ENCODE results near the gene CST3.

CST3 gene

GRCh38 chr20:23627501-23627900 lies 10.3 kb downstream of the CST3 start:
- TF ChIP-seq USF1 (IDR thresholded peaks at IDR 0.05) (no peak), EGR1 (IDR thresholded peaks at IDR 0.05) (no peak), NFIC (IDR thresholded peaks at IDR 0.05) (no peak), CREB1 (IDR thresholded peaks at IDR 0.05; ENCODE audit: low read depth) (no peak), CEBPB (IDR thresholded peaks at IDR 0.05) (no peak), TCF12 (IDR thresholded peaks at IDR 0.05; ENCODE audit: low read depth) (no peak), ZBTB7A (IDR thresholded peaks at IDR 0.05; ENCODE audit: low read depth) (no peak), YY1 (IDR thresholded peaks at IDR 0.05; ENCODE audit: low read depth) (no peak), FOXM1 (IDR thresholded peaks at IDR 0.05; ENCODE audit: borderline replicate concordance, low read depth) (no peak), MAX (IDR thresholded peaks at IDR 0.05) (no peak), TEAD4 (IDR thresholded peaks at IDR 0.05) (no peak), RAD21 (IDR thresholded peaks at IDR 0.05; ENCODE audit: low read depth) (no peak), TAF1 (IDR thresholded peaks at IDR 0.05; ENCODE audit: low read depth) (no peak), EP300 (IDR thresholded peaks at IDR 0.05; ENCODE audit: borderline replicate concordance) (no peak)
- TF ChIP-seq, protein P1, sequence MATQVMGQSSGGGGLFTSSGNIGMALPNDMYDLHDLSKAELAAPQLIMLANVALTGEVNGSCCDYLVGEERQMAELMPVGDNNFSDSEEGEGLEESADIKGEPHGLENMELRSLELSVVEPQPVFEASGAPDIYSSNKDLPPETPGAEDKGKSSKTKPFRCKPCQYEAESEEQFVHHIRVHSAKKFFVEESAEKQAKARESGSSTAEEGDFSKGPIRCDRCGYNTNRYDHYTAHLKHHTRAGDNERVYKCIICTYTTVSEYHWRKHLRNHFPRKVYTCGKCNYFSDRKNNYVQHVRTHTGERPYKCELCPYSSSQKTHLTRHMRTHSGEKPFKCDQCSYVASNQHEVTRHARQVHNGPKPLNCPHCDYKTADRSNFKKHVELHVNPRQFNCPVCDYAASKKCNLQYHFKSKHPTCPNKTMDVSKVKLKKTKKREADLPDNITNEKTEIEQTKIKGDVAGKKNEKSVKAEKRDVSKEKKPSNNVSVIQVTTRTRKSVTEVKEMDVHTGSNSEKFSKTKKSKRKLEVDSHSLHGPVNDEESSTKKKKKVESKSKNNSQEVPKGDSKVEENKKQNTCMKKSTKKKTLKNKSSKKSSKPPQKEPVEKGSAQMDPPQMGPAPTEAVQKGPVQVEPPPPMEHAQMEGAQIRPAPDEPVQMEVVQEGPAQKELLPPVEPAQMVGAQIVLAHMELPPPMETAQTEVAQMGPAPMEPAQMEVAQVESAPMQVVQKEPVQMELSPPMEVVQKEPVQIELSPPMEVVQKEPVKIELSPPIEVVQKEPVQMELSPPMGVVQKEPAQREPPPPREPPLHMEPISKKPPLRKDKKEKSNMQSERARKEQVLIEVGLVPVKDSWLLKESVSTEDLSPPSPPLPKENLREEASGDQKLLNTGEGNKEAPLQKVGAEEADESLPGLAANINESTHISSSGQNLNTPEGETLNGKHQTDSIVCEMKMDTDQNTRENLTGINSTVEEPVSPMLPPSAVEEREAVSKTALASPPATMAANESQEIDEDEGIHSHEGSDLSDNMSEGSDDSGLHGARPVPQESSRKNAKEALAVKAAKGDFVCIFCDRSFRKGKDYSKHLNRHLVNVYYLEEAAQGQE (IDR thresholded peaks at IDR 0.05; ENCODE audit: low read depth), result no peak

GRCh38 chr20:23626040-23626620 lies 11.6 kb downstream of the CST3 start:
- TF ChIP-seq CEBPB (IDR thresholded peaks at IDR 0.05) (no peak), USF1 (IDR thresholded peaks at IDR 0.05) (no peak), YY1 (IDR thresholded peaks at IDR 0.05; ENCODE audit: low read depth) (no peak), RAD21 (IDR thresholded peaks at IDR 0.05; ENCODE audit: low read depth) (no peak), NFIC (IDR thresholded peaks at IDR 0.05) (no peak), ZBTB7A (IDR thresholded peaks at IDR 0.05; ENCODE audit: low read depth) (no peak), TEAD4 (IDR thresholded peaks at IDR 0.05) (no peak), CREB1 (IDR thresholded peaks at IDR 0.05; ENCODE audit: low read depth) (no peak)

DNA sequence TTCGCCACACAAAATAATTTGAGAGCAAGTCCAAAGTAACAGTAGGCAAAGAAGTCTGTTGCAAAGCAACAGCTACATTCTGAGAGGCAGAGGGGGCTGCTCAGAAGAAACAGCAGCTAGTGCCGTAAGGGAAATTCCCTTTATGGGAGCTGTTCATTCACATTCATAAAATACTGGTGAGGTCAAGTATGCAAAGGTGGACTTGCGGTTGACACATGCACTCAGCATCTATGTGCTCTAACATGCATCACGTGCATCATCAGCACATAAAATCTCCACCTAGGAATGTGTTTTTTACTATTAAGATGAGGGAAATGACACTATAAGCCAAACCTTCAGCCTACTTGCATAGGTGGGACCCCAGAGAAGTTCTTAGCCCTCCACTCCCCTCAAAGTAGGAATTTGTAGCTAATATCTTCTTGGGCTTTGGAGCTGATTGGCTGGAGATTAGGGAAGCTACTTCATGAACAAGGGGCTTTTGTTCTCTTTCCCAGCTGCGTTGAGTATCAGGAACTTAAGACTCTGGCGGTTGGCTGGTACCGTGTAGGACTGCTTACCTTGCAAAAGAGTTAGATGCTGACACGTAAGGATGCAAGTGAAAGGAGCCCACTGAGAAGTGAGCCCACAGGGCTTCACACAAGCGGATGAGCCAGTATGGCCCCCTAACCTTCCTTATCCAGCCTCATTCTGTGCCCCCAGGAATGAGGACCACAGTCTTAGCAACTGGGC lies 12.4 kb downstream of the CST3 start:
- no peak for TF ChIP-seq NFIC (IDR thresholded peaks at IDR 0.05)
- TF ChIP-seq, protein P1 (IDR thresholded peaks at IDR 0.05; ENCODE audit: low read depth), result no peak
- TF ChIP-seq CREB1 (IDR thresholded peaks at IDR 0.05; ENCODE audit: low read depth), result no peak
- TF ChIP-seq YY1 (IDR thresholded peaks at IDR 0.05; ENCODE audit: low read depth), result no peak
- no peak for TF ChIP-seq USF1 (IDR thresholded peaks at IDR 0.05)
- no peak for TF ChIP-seq CEBPB (IDR thresholded peaks at IDR 0.05)
- TF ChIP-seq TAF1 (IDR thresholded peaks at IDR 0.05; ENCODE audit: low read depth), result no peak
- no peak for TF ChIP-seq ZBTB7A (IDR thresholded peaks at IDR 0.05; ENCODE audit: low read depth)
- no peak for TF ChIP-seq EGR1 (IDR thresholded peaks at IDR 0.05)
- no peak for TF ChIP-seq EP300 (IDR thresholded peaks at IDR 0.05; ENCODE audit: borderline replicate concordance)
- no peak for TF ChIP-seq TEAD4 (IDR thresholded peaks at IDR 0.05)
- no peak for TF ChIP-seq RAD21 (IDR thresholded peaks at IDR 0.05; ENCODE audit: low read depth)
- TF ChIP-seq TCF12 (IDR thresholded peaks at IDR 0.05; ENCODE audit: low read depth), result no peak
- no peak for TF ChIP-seq FOXM1 (IDR thresholded peaks at IDR 0.05; ENCODE audit: borderline replicate concordance, low read depth)
- no peak for TF ChIP-seq MAX (IDR thresholded peaks at IDR 0.05)

GRCh38 chr20:23624324-23624691 lies 13.4 kb downstream of the CST3 start:
- TF ChIP-seq TCF12 (IDR thresholded peaks at IDR 0.05; ENCODE audit: low read depth), result no peak
- TF ChIP-seq CREB1 (IDR thresholded peaks at IDR 0.05; ENCODE audit: low read depth), result no peak
- TF ChIP-seq NFIC (IDR thresholded peaks at IDR 0.05), result no peak
- TF ChIP-seq YY1 (IDR thresholded peaks at IDR 0.05; ENCODE audit: low read depth), result no peak

DNA sequence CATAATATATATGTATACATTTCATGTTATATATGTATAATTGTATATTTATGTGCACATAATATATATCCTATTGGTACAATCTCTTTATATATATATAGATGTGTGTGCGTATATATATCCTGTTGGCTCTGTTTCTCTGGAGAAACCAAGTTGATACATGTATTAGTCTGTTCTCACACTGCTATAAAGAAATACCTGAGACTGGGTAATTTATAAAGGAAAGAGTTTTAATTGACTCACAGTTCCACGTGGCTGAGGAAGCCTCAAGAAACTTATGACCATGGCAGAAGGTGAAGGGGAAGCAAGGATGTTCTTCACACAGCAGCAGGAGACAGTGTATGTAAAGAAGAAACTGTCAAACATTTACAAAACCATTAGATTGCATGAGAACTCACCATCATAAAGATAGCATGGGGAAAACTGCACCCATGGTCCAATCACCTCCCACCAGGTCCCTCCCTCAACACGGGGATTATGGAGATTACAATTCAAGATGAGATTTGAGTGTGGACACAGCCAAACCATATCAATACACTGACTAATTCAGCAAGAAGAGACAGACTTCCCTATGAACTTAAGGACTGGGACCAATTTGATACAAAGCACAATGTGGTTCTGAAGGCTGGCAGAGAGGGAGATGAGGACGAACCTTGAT lies 14.0 kb downstream of the CST3 start:
- TF ChIP-seq TCF12 (IDR thresholded peaks at IDR 0.05; ENCODE audit: low read depth) (no peak), MAX (IDR thresholded peaks at IDR 0.05) (no peak), CREB1 (IDR thresholded peaks at IDR 0.05; ENCODE audit: low read depth) (no peak), NFIC (IDR thresholded peaks at IDR 0.05) (no peak), RAD21 (IDR thresholded peaks at IDR 0.05; ENCODE audit: low read depth) (no peak)
- TF ChIP-seq, protein P1 (IDR thresholded peaks at IDR 0.05; ENCODE audit: low read depth), result no peak

Data from Ishikawa (cell line).